OCI-LY3 (cell line): ENCODE results near the gene TUFT1.

ENCODE experiments used
- H2AFZ ChIP-seq: fragments of 200-600, 300-600 bp; shearing (Covaris generic); 2 replicates; pipeline ENCODE4 v1.6.0; 2014; ENCODE audit warnings: antibody characterized with exemption, low read depth, low read length
- H3K27ac ChIP-seq: fragments of 200-600, 300-600 bp; sonication (generic); 2 replicates; pipeline ENCODE4 v1.5.1; 2014; ENCODE audit warnings: mild to moderate bottlenecking, low read length, moderate library complexity, mixed read lengths
- H3K27me3 ChIP-seq: fragments of 200-600, 300-600 bp; sonication (generic); 2 replicates; pipeline ENCODE4 v1.6.1; 2014; ENCODE audit warnings: low read depth, low read length, mixed read lengths
- H3K36me3 ChIP-seq: fragments of 200-600, 300-600 bp; sonication (generic); replicated peaks from 2 replicates; pipeline ENCODE3; 2014; ENCODE audit warnings: low read depth, low read length, mixed read lengths
- H3K4me1 ChIP-seq: fragments of 300-600, 200-600 bp; sonication (generic); 2 replicates; pipeline ENCODE4 v1.6.1; 2014; ENCODE audit warnings: low read length, mixed read lengths
- H3K4me2 ChIP-seq: fragments of 200-600, 300-600 bp; sonication (generic); 2 replicates; pipeline ENCODE4 v1.6.1; 2014; ENCODE audit warnings: low read length, mixed read lengths
- H3K4me3 ChIP-seq: fragments of 300-600, 200-600 bp; sonication (generic); 2 replicates; pipeline ENCODE4 v1.5.1; 2014; ENCODE audit warnings: antibody characterized with exemption, mild to moderate bottlenecking, low read length, moderate library complexity
- H3K79me2 ChIP-seq: fragments of 300-600, 200-600 bp; shearing (Covaris generic); 2 replicates; pipeline ENCODE4 v1.6.1; 2014; ENCODE audit warnings: mild to moderate bottlenecking, low read length, mixed read lengths
- H3K9ac ChIP-seq: fragments of 300-600, 200-600 bp; shearing (Covaris generic); 2 replicates; pipeline ENCODE4 v1.6.0; 2014; ENCODE audit warnings: mild to moderate bottlenecking, low read length, moderate library complexity
- H3K9me3 ChIP-seq: fragments of 200-600, 300-600 bp; shearing (Covaris generic); 2 replicates; pipeline ENCODE4 v1.6.1; 2014; ENCODE audit warnings: low read length, mixed read lengths; ENCODE audit not compliant: insufficient read depth
- H4K20me1 ChIP-seq: fragments of 200-600, 300-600 bp; sonication (generic); 2 replicates; pipeline ENCODE4 v1.6.1; 2016; ENCODE audit warnings: low read length, mixed read lengths; ENCODE audit not compliant: insufficient read depth
- EZH2phosphoT487 ChIP-seq: fragments of 200-600 bp; shearing (Covaris generic); IDR thresholded peaks from 2 replicates; pipeline ENCODE4 v1.6.1; 2018; ENCODE audit warnings: antibody characterized with exemption, mixed run types, low read depth
- TF ChIP-seq, protein P1 (sequence below): fragments of 200-600, 300-600 bp; sonication (generic); IDR thresholded peaks from 2 replicates; pipeline ENCODE4 v1.5.1; 2014; ENCODE audit warnings: antibody characterized with exemption, low read length, low read depth

The TUFT1 gene

DNA sequence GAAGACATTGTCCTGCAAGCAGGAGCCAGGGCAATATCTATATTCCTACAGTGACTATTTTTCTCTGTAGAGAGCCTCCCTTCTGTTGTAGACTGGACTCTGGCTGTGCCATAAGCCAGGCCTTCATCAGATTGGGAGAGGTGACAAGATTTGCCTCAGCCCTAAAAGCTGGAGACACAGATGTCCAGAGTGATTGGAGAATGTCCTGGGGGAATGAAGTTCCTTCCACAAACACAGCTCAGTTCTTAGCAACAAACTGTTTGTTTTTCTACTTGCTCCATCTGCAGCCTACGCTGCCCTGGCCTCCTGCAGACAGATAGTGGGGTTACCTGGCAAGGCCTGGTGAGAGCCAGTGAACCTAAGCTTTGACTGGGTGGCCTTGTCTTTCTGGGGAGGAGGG lies 41.8 kb downstream of the TUFT1 start:
- Histone ChIP-seq H3K27me3 (peaks cover 13% of the 10 kb centered on the region; the same call in 1 of the 2 replicates), H3K4me1 (peaks cover 4% of the 10 kb centered on the region; the same call in 1 of the 2 replicates), H3K79me2 (no peaks in the 10 kb centered on the region), H2AFZ (no peak overlapping the region), H3K4me2 (no peak overlapping the region), H4K20me1 (no peaks in the 10 kb centered on the region), H3K9ac (no peak overlapping the region), H3K27ac (no peak overlapping the region), H3K36me3 (no peaks in the 10 kb centered on the region), H3K4me3 (no peak overlapping the region), H3K9me3 (no peaks in the 10 kb centered on the region)
- TF ChIP-seq, protein P1, sequence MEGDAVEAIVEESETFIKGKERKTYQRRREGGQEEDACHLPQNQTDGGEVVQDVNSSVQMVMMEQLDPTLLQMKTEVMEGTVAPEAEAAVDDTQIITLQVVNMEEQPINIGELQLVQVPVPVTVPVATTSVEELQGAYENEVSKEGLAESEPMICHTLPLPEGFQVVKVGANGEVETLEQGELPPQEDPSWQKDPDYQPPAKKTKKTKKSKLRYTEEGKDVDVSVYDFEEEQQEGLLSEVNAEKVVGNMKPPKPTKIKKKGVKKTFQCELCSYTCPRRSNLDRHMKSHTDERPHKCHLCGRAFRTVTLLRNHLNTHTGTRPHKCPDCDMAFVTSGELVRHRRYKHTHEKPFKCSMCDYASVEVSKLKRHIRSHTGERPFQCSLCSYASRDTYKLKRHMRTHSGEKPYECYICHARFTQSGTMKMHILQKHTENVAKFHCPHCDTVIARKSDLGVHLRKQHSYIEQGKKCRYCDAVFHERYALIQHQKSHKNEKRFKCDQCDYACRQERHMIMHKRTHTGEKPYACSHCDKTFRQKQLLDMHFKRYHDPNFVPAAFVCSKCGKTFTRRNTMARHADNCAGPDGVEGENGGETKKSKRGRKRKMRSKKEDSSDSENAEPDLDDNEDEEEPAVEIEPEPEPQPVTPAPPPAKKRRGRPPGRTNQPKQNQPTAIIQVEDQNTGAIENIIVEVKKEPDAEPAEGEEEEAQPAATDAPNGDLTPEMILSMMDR: no peak
- TF ChIP-seq EZH2phosphoT487: no peak

DNA sequence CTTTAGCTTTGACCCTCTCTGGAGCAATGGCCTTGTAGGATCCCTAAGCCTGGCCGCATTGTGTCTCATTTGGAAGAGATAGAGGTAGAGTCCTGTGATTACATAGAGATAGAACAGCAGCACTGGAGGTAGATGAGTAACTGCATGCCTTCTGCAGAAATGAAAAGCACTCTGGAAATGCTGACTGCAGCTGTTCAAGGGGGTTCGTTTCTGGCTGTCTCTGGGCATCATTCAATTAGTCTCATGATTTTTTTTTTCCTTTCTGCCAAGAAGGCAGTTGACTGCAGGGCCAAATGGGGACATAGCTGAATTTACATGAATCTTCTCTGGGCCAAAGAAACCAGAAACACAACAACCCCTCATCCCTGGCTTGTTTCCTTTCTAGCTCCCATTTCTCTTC lies 43.7 kb downstream of the TUFT1 start:
- no peak for TF ChIP-seq EZH2phosphoT487
- TF ChIP-seq, protein P1: no peak
- Histone ChIP-seq H2AFZ (no peak overlapping the region), H3K9me3 (no peaks in the 10 kb centered on the region), H3K4me2 (no peak overlapping the region), H3K27ac (no peak overlapping the region), H4K20me1 (no peaks in the 10 kb centered on the region), H3K79me2 (no peaks in the 10 kb centered on the region), H3K4me3 (no peak overlapping the region), H3K27me3 (peaks cover 1% of the 10 kb centered on the region; the same call in 1 of the 2 replicates), H3K4me1 (peaks cover 4% of the 10 kb centered on the region; the same call in 1 of the 2 replicates), H3K36me3 (no peaks in the 10 kb centered on the region), H3K9ac (no peak overlapping the region)

DNA sequence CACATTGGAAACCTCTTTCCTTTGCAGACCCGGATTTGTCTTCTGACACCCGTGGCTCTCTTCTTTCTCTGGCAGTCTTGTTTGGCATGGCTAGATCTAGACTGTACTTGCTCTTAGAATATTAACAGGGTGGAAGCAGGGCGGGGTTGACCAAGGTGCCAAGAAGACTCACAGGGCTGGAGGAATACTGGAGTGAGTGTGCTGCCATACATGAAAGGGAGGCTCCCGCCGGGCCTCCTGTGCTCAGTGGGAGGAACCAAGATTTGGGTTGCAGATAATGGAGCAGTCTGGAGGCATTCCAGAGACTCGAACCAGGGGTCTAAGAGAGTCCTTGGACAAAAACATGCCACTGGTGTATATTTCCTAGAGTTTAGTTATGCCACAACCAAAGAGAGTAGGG lies 44.2 kb downstream of the TUFT1 start:
- Histone ChIP-seq H3K27ac (no peak overlapping the region), H4K20me1 (no peaks in the 10 kb centered on the region), H3K36me3 (no peaks in the 10 kb centered on the region), H3K9ac (no peak overlapping the region), H3K4me1 (peaks cover 4% of the 10 kb centered on the region; the same call in 1 of the 2 replicates), H3K79me2 (no peaks in the 10 kb centered on the region), H3K4me3 (no peak overlapping the region), H3K27me3 (no peaks in the 10 kb centered on the region), H3K4me2 (no peak overlapping the region), H2AFZ (no peak overlapping the region), H3K9me3 (no peaks in the 10 kb centered on the region)
- TF ChIP-seq EZH2phosphoT487: no peak
- TF ChIP-seq, protein P1: no peak

DNA sequence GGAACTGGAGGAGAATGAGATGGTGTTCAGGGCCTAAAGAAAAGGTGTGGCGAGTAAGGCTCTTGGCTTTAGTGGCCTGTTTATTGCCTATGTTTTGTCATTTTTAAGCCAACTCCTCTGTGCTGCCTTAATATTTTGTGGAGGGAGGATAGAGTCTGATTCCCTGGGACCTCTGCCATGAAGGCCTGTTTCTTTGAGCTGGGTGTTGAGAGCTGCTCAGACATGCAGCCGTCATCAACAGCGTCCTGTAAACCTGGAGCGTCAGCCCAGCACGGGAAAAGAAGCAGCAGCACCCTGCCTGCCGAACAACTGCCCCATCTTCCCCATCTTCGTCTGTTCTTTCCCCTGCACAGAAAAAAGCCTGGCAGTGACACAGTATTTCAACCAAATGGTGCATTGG lies 44.7 kb downstream of the TUFT1 start:
- TF ChIP-seq, protein P1: no peak
- TF ChIP-seq EZH2phosphoT487: no peak
- no peaks in the 10 kb centered on the region for H4K20me1 ChIP-seq
- no peaks in the 10 kb centered on the region for H3K36me3 ChIP-seq
- H3K4me2 ChIP-seq: no peak overlapping the region
- no peak overlapping the region for H2AFZ ChIP-seq
- no peaks in the 10 kb centered on the region for H3K79me2 ChIP-seq
- peaks cover 4% of the 10 kb centered on the region; the same call in 1 of the 2 replicates for H3K4me1 ChIP-seq
- H3K9me3 ChIP-seq: no peaks in the 10 kb centered on the region
- no peak overlapping the region for H3K27ac ChIP-seq
- no peaks in the 10 kb centered on the region for H3K27me3 ChIP-seq
- H3K9ac ChIP-seq: no peak overlapping the region
- H3K4me3 ChIP-seq: no peak overlapping the region
